ENCODE results near the gene CROT. TPM values are rescaled to one million over a fixed set of nuclear protein-coding genes. Genes with fewer than 3 reads are reported as not detected.

The CROT gene
- total RNA-seq, 1 experiment from 2014 or later, result 4.0 TPM

GRCh38 chr7:87339373-87339897 lies 6.0 kb upstream of the CROT start:
- Mint-ChIP-seq H3K27me3 (ENCODE audit: low read depth) (no peaks in the 10 kb centered on the region), H3K36me3 (peaks cover 15% of the 10 kb centered on the region), H3K4me1 (peaks cover 27% of the 10 kb centered on the region), H3K4me3 (no peak overlapping the region), H3K9me3 (peaks cover 7% of the 10 kb centered on the region), H3K27ac (no peak overlapping the region; the same call in 1 of the 2 replicates)
- ATAC-seq (no peak), DNase-seq (ENCODE audit: low spot score) (no peak)
- CTCF ChIA-PET, result no interaction called here
- no peak for TF ChIP-seq EMX1 (CRISPR knock-in tag; IDR thresholded peaks at IDR 0.05)
- POLR2A ChIA-PET, result no interaction called here

- H3K9me3 Mint-ChIP-seq, result no peaks in the 10 kb centered on the region
- TF ChIP-seq MXD4 (CRISPR knock-in tag; IDR thresholded peaks at IDR 0.05; ENCODE audit: borderline replicate concordance), result no peak
- no peak for TF ChIP-seq ETV6 (CRISPR knock-in tag; IDR thresholded peaks at IDR 0.05)
- no peak for TF ChIP-seq ZNF532 (CRISPR knock-in tag; IDR thresholded peaks at IDR 0.05; ENCODE audit: borderline replicate concordance)
- TF ChIP-seq USF1 (CRISPR knock-in tag; IDR thresholded peaks at IDR 0.05), result no peak
- no peak for TF ChIP-seq AR (CRISPR knock-in tag; IDR thresholded peaks at IDR 0.05)
- TF ChIP-seq FOXJ3 (CRISPR knock-in tag; IDR thresholded peaks at IDR 0.05; ENCODE audit: borderline replicate concordance), result no peak
- no peak for TF ChIP-seq NR2C2 (CRISPR knock-in tag; IDR thresholded peaks at IDR 0.05)
- TF ChIP-seq ZNF416 (CRISPR knock-in tag; IDR thresholded peaks at IDR 0.05), result no peak
- TF ChIP-seq ATF2 (CRISPR knock-in tag; IDR thresholded peaks at IDR 0.05; ENCODE audit: borderline replicate concordance, low read depth), result no peak
- no peak for TF ChIP-seq KAT7 (CRISPR knock-in tag; IDR thresholded peaks at IDR 0.05; ENCODE audit: borderline replicate concordance)
- TF ChIP-seq FOXK1 (CRISPR knock-in tag; IDR thresholded peaks at IDR 0.05), result no peak
- TF ChIP-seq ZBTB21 (CRISPR knock-in tag; IDR thresholded peaks at IDR 0.05; ENCODE audit: borderline replicate concordance), result no peak
- TF ChIP-seq ZMAT4 (CRISPR knock-in tag; IDR thresholded peaks at IDR 0.05), result no peak
- no peak for TF ChIP-seq FOXP4 (CRISPR knock-in tag; IDR thresholded peaks at IDR 0.05)
- TF ChIP-seq MLX (CRISPR knock-in tag; IDR thresholded peaks at IDR 0.05), result no peak
- H3K27me3 Mint-ChIP-seq (ENCODE audit: low read depth), result peaks cover 8% of the 10 kb centered on the region
- H3K4me1 Mint-ChIP-seq, result peaks cover 37% of the 10 kb centered on the region
- DNase-seq (ENCODE audit: low spot score), result no peak
- peaks cover 7% of the 10 kb centered on the region for H3K36me3 Mint-ChIP-seq
- ChIA-PET CTCF (no interaction called here), POLR2A (no interaction called here)
- no peak overlapping the region for H3K4me3 Mint-ChIP-seq
- ATAC-seq, result no peak
- H3K27ac Mint-ChIP-seq, result no peak overlapping the region
Measured at GRCh38 chr7:87341441-87341840, 4.0 kb upstream of the CROT start.

Data from WTC11 (cell line).